Fibroblast of skin of left quadriceps (primary cell): ENCODE results near the gene LAMA4.

Source experiments
- DNase-seq, 2 experiments: peaks; one replicate each; pipeline ENCODE4 v3.0.0-alpha.2; 2013; ENCODE audit warnings: low read depth in 2 of 2

LAMA4 gene

GRCh38 chr6:112272799-112273198 is 18.4 kb upstream of the LAMA4 start:
- DNase-seq = no peak

- no peak for DNase-seq
Observed at GRCh38 chr6:112270756-112271155, 16.4 kb upstream of the LAMA4 start.

GRCh38 chr6:112269979-112270566 is 15.7 kb upstream of the LAMA4 start:
- no peak for DNase-seq

- DNase-seq = no peak
Observed at GRCh38 chr6:112269114-112269513, 14.7 kb upstream of the LAMA4 start.

- DNase-seq = no peak
Observed at GRCh38 chr6:112268654-112269053, 14.3 kb upstream of the LAMA4 start.

- DNase-seq = no peak
Observed at GRCh38 chr6:112268019-112268418, 13.7 kb upstream of the LAMA4 start.

GRCh38 chr6:112266331-112266730 is 12.0 kb upstream of the LAMA4 start:
- no peak for DNase-seq

GRCh38 chr6:112259337-112259675 is 4.9 kb upstream of the LAMA4 start:
- DNase-seq = no peak

- no peak for DNase-seq
Observed at GRCh38 chr6:112258642-112259336, 4.4 kb upstream of the LAMA4 start.

GRCh38 chr6:112257178-112257855 is 3.0 kb upstream of the LAMA4 start:
- DNase-seq = no peak

- no peak for DNase-seq
Observed at GRCh38 chr6:112254921-112255320, 554 bp upstream of the LAMA4 start.

- DNase-seq = no peak
Observed at GRCh38 chr6:112253498-112253840, 898 bp downstream of the LAMA4 start.

- no peak for DNase-seq
Observed at GRCh38 chr6:112252571-112253497, 1.5 kb downstream of the LAMA4 start.

GRCh38 chr6:112251171-112251875 is 3.0 kb downstream of the LAMA4 start:
- DNase-seq = peak in 1 of 2 experiments; percentile 46

GRCh38 chr6:112249489-112249888 is 4.9 kb downstream of the LAMA4 start:
- no peak for DNase-seq

- DNase-seq = no peak
Observed at GRCh38 chr6:112247275-112247674, 7.1 kb downstream of the LAMA4 start.

GRCh38 chr6:112245511-112246203 is 8.7 kb downstream of the LAMA4 start:
- DNase-seq = peak; percentile 96 to 97

- no peak for DNase-seq
Observed at GRCh38 chr6:112243861-112244827, 10.2 kb downstream of the LAMA4 start.

- no peak for DNase-seq
Observed at GRCh38 chr6:112241820-112242429, 12.4 kb downstream of the LAMA4 start.
